Fibroblast of the aortic adventitia (primary cell): ENCODE measurements around the gene NUBP2. TPM values are rescaled to one million over a fixed set of nuclear protein-coding genes. Genes with fewer than 3 reads are reported as not detected.

ENCODE experiments used
- DNase-seq: peaks from one replicate; pipeline ENCODE4 v3.0.0-alpha.2; 2010; ENCODE audit warnings: low read depth
- H3K4me3 ChIP-seq: 2 replicates; pipeline ENCODE4 v1.5.1; 2011; ENCODE audit warnings: low read depth, mild to moderate bottlenecking, control low read depth, low read length, moderate library complexity
- total RNA-seq: library from RNA; depleted of rRNA; stranded (reverse); fragments of >200 nt; gene quantifications from 2 replicates; pipeline ENCODE4 v1.2.3, GENCODE V29; 2012; ENCODE audit warnings: low replicate concordance
- TF ChIP-seq, protein P1 (sequence below): IDR thresholded peaks from 2 replicates; pipeline ENCODE4 v1.5.1; 2011; ENCODE audit warnings: mild to moderate bottlenecking, low read length, control low read depth, inconsistent platforms; ENCODE audit not compliant: insufficient read depth

The NUBP2 gene
- total RNA-seq, 1 donor = 44.6 TPM

DNA sequence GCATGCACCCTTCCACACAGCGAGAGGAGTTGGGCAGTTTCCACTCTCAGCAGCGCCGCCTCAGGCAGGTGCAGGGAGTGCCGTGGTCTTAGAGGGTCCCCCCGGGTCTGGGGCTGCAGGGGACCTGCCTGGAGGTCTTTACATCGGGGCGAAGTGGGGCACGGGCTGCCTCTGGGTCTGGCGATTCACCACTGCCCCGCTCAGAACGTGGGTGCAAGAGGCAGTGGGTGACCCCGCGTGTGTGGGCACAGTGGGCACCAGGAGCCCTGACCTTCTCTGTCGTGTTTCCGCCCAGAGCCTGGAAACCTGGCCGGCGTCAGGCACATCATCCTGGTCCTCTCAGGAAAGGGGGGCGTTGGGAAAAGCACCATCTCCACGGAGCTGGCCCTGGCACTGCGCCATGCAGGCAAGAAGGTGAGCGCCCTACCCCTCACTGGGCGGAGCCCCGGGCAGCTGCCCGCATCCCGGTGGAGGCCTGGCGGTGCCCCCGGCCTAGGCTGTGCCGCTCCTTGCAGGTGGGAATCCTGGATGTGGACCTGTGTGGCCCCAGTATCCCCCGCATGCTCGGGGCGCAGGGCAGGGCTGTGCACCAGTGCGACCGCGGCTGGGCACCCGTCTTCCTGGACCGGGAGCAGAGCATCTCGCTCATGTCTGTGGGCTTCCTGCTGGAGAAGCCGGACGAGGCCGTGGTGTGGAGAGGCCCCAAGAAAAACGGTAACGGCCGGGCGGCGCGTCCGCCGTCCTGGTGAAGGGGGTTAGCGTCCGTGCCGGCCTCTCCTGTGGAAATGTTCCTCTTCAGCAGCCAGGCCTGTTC is 3.7 kb downstream of the NUBP2 start:
- DNase-seq = no peak
- TF ChIP-seq, protein P1, sequence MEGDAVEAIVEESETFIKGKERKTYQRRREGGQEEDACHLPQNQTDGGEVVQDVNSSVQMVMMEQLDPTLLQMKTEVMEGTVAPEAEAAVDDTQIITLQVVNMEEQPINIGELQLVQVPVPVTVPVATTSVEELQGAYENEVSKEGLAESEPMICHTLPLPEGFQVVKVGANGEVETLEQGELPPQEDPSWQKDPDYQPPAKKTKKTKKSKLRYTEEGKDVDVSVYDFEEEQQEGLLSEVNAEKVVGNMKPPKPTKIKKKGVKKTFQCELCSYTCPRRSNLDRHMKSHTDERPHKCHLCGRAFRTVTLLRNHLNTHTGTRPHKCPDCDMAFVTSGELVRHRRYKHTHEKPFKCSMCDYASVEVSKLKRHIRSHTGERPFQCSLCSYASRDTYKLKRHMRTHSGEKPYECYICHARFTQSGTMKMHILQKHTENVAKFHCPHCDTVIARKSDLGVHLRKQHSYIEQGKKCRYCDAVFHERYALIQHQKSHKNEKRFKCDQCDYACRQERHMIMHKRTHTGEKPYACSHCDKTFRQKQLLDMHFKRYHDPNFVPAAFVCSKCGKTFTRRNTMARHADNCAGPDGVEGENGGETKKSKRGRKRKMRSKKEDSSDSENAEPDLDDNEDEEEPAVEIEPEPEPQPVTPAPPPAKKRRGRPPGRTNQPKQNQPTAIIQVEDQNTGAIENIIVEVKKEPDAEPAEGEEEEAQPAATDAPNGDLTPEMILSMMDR = no peak

DNA sequence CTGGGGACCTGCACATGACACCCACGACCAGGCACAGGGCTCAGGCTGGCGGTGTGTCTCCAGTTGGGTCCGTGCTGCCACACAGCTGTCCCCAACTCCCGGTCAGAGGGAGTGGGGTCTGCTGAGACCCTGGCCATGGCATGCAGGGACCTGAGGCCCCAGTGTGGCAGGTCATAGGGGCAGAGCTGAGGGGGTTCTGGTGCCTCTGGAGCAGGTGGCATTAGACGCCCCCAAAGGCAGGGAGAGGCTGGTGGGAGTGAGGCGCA is 4.2 kb downstream of the NUBP2 start:
- no peak for DNase-seq
- H3K4me3 ChIP-seq = no peak overlapping the region
- TF ChIP-seq, protein P1 = no peak

More for the DNA sequence above, 3.7 kb downstream of the NUBP2 start:
- no peak overlapping the region for H3K4me3 ChIP-seq

GRCh38 chr16:1787322-1788094 is 4.7 kb downstream of the NUBP2 start:
- TF ChIP-seq, protein P1 = no peak
- no peak for DNase-seq
- no peak overlapping the region for H3K4me3 ChIP-seq

GRCh38 chr16:1788095-1788707 is 5.4 kb downstream of the NUBP2 start:
- H3K4me3 ChIP-seq = no peak overlapping the region
- TF ChIP-seq, protein P1 = no peak
- no peak for DNase-seq

GRCh38 chr16:1788708-1789100 is 5.9 kb downstream of the NUBP2 start:
- TF ChIP-seq, protein P1 = no peak
- no peak for DNase-seq
- no peak overlapping the region for H3K4me3 ChIP-seq

- no peak for DNase-seq
- H3K4me3 ChIP-seq = no peak overlapping the region
- TF ChIP-seq, protein P1 = no peak
Measured at GRCh38 chr16:1789643-1790045, 6.9 kb downstream of the NUBP2 start.
